HL-60/S4 treated with phorbol 12-myristate 13-acetate at 8.2 ng/mL for 4 days and 3 days (cell line): ENCODE data around the gene LAMA4.

Source experiments
- in situ Hi-C: fragments of 300-500 bp; cut with MboI; formaldehyde crosslinking; loops from 2 replicates; pipeline ENCODE4 v1.15.0; 2022; ENCODE audit warnings: low sequenced_read_pairs

The LAMA4 gene

GRCh38 chr6:112253841-112254816, at the start of gene LAMA4:
LAMA4 (minus strand) TSS chr6:112254567; CDS start chr6:112254150, 417 bp downstream.
- in situ Hi-C loops: no loop called here

- in situ Hi-C loops: no loop called here
Observed at GRCh38 chr6:112302142-112302705, 47.9 kb upstream of the LAMA4 start.

GRCh38 chr6:112300896-112301295, 46.5 kb upstream of the LAMA4 start:
- in situ Hi-C loops: no loop called here

- in situ Hi-C loops: no loop called here
Observed at GRCh38 chr6:112298816-112299281, 44.5 kb upstream of the LAMA4 start.

- in situ Hi-C loops: no loop called here
Observed at GRCh38 chr6:112298021-112298745, 43.8 kb upstream of the LAMA4 start.

GRCh38 chr6:112296694-112297093, 42.3 kb upstream of the LAMA4 start:
- in situ Hi-C loops: no loop called here

GRCh38 chr6:112296122-112296521, 41.8 kb upstream of the LAMA4 start:
- in situ Hi-C loops: no loop called here

- in situ Hi-C loops: no loop called here
Observed at GRCh38 chr6:112291161-112291762, 36.9 kb upstream of the LAMA4 start.

GRCh38 chr6:112289038-112289566, 34.7 kb upstream of the LAMA4 start:
- in situ Hi-C loops: no loop called here

GRCh38 chr6:112288475-112288874, 34.1 kb upstream of the LAMA4 start:
- in situ Hi-C loops: no loop called here

GRCh38 chr6:112287577-112288225, 33.3 kb upstream of the LAMA4 start:
- in situ Hi-C loops: no loop called here

GRCh38 chr6:112286500-112287144, 32.3 kb upstream of the LAMA4 start:
- in situ Hi-C loops: no loop called here

- in situ Hi-C loops: no loop called here
Observed at GRCh38 chr6:112286010-112286409, 31.6 kb upstream of the LAMA4 start.

- in situ Hi-C loops: no loop called here
Observed at GRCh38 chr6:112284603-112285002, 30.2 kb upstream of the LAMA4 start.

- in situ Hi-C loops: no loop called here
Observed at GRCh38 chr6:112283621-112284020, 29.3 kb upstream of the LAMA4 start.

- in situ Hi-C loops: no loop called here
Observed at GRCh38 chr6:112281821-112282615, 27.7 kb upstream of the LAMA4 start.

- in situ Hi-C loops: no loop called here
Observed at GRCh38 chr6:112279031-112279935, 24.9 kb upstream of the LAMA4 start.

- in situ Hi-C loops: no loop called here
Observed at GRCh38 chr6:112275365-112275764, 21.0 kb upstream of the LAMA4 start.
